HTR-8/SVneo (cell line): ENCODE data around the gene EPB41L2.
A peak's percentile ranks its signal among the peaks of the same experiment; 100 is the strongest.

ENCODE experiments used
- DNase-seq: peaks from one replicate; pipeline ENCODE4 v3.0.0; 2011; ENCODE audit warnings: low spot score, mixed read lengths; ENCODE audit not compliant: insufficient read length
- FAIRE-seq: peaks from 2 replicates; lab custom pipeline; 2011; peaks lifted over from hg19 to GRCh38; lab: Jason Lieb, UNC

Gene EPB41L2

DNA sequence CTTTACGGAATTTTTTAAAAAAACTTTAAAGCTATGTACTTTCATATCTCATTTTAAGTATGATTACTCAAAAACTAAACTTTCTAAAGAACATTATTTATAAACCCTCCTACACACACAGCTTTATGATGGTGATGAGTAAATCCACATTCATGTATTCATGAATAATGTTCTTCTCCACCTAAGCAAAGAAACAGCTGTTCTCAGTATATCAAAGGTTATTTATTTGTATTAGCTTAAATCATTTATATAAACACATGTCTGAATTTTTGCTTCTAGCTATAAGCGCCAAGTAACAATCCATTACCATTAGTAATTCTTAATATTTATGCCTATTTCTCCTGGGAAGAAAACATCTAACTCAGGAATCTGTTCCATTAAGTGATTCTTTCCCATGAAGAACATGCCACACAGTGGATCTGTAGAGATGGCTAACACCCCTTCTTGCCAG, 172.5 kb downstream of the EPB41L2 start:
- DNase-seq (no peak), FAIRE-seq (no peak)

DNA sequence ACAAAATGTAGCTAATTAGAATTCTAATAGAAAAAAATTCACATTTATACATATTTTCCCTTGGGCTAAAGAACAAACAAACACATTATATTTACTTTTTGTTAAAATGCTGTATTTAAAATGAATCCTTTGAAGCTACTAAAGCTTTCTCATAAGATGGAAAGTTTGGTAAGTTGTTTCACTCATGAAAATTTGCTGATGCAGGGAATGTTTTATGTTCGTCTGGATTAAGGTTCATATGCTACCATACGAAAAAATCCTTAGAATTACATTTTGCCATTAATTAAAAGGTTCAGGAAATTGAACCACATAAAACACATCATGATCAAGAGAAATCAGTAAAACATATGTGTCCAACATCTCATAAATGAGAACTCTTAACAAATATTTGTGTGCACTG, 173.6 kb downstream of the EPB41L2 start:
- FAIRE-seq (no peak), DNase-seq (no peak)

DNA sequence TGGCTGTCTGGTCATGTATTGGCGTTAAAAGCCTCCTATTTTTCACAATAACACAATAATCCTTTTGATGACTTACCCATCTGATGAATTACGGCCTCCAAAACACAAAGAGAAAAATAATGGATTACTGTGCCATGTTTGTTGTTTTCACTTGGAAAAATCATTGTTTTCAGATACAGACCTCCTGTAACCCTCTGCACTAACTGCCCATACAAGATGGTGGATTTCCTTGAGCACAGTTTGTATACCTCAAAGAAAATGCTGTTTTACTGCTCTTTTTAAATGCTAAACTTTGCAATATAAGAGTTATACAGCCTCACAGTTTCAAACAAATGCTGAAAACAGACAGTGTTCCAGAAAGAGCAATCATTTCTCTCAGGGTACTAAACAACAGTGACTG, 174.8 kb downstream of the EPB41L2 start:
- DNase-seq (no peak), FAIRE-seq (no peak)

DNA sequence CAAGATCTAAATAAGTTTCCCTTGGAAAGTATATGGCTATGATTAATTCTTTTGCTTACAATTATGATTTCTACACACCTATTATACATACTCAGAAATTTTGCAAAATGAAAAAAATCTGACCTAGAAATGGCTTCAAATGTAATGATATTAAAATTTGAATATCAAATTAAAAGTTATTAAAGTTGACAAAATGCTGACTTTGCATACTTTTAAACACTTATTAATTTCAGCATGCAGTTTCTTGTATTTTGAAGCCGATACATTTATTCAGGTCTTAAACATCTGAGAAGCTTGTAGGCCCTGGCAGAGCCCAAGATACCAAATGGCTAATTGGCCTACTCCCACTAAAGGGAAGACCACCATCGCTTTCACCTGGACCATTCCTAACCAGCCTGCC, 176.1 kb downstream of the EPB41L2 start:
- FAIRE-seq (no peak), DNase-seq (no peak)

DNA sequence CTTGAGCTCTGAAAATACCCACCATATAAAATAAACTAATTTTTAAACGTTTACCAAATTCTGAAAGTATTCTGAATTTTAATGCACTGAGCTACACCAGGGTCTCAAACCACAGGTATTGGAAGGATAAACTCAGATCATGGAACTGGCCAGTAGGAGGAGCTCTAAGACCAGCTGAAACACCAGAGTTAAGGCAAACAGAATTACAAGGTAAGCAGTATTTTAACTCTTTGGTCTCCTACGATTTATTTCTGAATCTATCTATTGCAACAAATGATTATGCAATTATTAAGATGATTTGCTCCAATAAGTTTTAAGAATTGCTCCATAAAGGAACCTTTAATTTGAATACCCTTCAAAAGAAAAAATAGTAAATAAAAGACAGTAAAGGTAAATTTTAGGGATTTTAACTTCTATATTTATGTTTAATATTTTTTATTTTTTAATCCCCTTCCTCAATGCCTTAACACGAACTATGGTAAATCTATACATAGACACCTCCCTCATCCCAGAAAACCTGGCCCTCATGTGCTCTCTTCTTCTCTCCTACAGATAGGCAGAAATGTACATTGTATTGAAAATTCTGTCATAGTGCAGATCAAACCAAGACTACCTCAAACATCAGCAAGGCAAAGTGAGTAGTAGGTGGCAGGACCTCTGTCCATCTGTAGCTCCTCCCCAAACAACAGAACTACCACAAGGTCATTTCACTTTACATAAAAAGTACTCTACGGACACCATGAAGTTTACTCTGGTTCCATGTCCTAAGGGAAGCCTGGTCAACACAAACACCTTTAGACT, 177.5 kb downstream of the EPB41L2 start:
- FAIRE-seq (no peak), DNase-seq (peak; percentile 71)

DNA sequence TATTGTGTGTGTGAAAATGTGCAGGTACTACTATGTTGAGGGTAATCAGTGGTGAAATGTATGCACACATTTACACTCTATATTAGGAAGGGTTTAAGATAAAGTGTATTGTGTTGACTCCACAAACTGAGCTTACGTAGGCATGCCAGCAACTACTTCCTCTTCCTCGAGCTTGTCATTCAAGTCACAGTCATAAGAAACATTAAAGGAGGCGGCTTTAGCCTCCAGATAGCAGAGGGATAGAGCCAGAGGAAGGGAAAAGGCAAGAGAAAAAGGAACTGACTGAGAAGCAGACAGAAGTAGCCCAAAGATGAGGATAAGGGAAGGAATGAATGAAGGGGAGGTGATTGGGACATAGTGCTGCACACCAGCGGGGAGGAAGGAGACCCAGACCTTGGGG, 180.7 kb downstream of the EPB41L2 start:
- FAIRE-seq (no peak), DNase-seq (no peak)

DNA sequence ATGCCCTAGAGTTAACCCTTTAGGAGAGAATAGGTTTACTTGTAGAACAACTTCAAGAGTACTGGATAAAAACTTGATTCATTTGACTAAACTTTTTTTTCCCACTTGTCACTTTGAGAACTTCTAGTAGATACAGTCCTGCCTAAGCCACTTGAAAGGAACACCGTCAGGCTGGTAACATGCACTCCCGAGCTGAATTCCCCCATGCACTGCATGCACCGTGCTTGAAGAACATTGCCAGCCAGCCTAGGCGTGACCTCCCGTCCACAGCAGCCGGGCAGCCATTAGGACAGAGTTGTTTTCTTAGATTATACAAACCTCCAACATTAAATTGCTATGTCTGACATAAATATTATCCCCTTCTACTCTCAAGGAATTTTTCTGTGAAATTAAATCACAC, 183.2 kb downstream of the EPB41L2 start:
- FAIRE-seq (peak; percentile 51), DNase-seq (no peak)

DNA sequence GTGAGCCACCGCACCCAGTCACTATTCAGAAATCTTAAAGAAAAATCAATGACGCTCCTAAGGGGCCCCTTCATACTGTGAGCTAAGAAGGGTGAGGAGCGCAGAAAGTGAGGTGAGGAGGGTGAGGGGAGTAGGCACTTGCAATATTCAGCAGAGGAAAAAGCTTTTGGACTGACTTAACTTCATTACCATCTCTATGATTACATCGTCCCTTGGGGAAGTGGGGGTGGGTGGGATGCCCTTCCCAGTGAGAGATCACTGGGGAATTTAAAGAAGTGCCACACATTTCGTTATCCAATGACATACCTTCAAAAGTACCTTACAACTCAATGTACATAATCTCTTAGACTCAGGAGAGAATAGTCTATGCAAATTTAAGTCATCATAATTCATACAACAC, 189.3 kb downstream of the EPB41L2 start:
- DNase-seq (no peak), FAIRE-seq (no peak)

DNA sequence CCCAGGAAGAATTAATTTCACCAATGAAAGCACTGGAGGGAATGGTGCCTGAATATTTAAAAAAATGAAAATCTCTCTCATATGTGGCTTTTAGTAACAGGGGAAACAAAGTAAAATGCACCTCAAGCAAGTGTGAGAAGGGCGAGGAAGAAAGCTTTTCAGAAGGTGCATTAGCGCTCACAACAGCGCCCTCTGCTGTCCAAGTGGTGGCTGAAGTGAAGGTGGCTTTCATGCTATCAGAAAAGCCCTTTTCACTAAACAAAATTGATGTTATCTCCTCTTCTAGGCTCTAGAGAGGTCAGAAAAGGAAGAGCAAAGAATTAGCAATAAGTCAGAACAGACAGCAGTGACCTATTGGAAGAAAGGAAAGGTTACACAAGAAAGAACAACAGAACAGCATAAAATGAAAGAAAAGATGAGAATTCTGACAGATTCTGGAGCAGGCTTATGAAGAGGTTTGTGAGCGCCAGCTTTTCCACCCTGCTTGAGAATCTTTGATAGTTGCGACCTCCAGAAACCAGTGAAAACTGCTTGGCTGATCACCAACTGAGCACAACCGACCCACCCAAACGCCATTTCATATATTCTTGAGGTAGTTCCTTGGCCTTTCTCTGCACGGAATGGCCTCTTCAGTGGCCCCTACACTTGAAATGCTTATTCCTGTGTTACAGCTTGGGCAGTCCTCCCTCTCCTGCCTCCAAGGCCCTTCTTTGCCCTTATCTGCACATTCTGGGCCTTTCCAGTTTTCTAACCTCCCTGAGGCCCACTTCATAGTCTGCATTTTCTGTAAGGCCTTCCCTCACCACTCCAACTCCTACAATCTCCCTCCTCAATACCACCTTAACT, 190.6 kb downstream of the EPB41L2 start:
- peak; percentile 42 for DNase-seq
- peak; percentile 74 for FAIRE-seq

DNA sequence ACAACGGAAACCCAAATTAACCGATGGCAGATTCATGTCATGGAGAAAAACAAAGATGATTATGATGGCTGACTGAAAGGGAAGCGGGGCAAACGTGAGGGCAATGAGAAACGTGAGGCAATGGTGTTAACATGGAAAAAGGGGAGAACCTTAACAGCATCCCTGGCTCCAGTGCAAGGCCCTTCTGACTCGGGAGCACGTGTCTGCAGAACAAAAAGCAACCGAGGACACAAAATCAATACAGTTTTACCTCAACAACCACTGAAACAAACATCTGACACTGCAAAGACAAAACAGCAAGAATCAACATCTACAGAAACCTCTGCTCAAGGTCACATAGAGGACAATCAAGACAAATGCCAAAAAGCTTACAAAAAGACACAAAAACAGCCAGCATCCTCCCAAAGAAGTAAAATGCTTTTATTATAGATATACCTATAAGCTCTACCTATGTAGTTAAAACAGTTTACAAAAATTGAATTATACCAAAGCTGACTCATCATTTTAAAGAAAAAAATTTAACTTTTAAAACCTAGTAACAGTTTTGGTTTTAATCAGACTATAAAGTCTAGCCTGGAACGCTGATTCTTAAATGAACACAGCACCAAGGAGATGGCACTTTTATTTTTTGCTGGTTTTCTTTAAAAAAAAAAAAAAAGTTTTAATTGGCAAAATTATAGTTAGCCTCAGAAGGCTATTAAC, 192.7 kb downstream of the EPB41L2 start:
- no peak for DNase-seq
- no peak for FAIRE-seq

DNA sequence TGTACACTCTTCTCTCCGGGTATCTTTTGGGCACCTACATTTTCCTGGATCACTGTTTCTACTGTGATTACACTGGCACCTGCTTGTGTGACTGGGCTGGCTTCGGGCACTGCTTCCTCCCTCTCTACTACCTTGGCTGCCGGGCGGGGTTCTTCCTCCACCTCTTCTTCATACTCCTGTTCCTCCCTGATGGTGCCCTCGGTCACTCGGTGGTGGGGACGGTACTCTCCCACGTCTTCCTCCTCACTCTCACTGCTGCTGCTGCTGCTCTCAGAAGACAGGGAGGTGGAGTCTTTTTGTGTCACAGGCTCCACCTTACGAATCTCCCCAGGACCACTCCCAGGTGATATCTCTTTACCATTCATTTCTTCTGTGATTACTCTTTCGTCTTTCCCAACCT, 193.4 kb downstream of the EPB41L2 start:
- no peak for DNase-seq
- FAIRE-seq = no peak

DNA sequence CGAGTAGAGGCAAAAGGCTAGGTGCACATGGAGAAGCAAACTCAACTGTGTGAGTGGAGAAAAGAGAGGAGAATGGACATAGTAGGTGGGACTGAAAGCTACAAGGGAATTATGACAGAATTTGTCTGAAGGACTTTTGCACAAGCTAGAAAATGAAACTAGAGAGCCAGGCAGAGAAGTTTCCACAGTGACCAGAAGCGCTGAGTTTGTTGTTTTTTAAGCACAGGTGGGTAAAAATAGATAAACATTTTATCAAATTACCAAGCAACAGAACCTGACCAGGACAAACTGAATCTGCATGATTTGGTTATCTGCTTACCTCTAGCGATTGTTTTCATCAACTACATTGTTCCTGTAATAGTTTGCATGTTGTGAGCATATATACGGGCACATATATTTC, 197.3 kb downstream of the EPB41L2 start:
- no peak for DNase-seq
- no peak for FAIRE-seq

DNA sequence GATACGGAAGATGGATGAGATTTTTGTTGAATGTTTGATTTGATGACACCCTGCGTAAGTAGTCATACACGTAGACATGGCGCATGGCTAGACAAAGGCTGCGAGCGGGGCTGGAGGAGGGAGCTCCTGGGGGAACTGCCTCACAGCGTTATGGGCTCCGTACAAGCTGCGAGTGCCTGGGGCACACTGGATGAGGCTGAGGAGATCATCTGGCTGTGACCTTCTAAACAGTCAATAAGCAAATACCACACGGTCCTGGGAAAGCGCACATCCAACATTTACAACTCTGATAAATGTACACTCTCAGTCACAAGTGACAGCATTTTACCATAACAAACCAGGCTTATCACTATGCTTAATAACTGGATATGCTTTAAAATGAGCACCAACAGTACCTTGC, 198.7 kb downstream of the EPB41L2 start:
- FAIRE-seq = no peak
- DNase-seq = no peak

DNA sequence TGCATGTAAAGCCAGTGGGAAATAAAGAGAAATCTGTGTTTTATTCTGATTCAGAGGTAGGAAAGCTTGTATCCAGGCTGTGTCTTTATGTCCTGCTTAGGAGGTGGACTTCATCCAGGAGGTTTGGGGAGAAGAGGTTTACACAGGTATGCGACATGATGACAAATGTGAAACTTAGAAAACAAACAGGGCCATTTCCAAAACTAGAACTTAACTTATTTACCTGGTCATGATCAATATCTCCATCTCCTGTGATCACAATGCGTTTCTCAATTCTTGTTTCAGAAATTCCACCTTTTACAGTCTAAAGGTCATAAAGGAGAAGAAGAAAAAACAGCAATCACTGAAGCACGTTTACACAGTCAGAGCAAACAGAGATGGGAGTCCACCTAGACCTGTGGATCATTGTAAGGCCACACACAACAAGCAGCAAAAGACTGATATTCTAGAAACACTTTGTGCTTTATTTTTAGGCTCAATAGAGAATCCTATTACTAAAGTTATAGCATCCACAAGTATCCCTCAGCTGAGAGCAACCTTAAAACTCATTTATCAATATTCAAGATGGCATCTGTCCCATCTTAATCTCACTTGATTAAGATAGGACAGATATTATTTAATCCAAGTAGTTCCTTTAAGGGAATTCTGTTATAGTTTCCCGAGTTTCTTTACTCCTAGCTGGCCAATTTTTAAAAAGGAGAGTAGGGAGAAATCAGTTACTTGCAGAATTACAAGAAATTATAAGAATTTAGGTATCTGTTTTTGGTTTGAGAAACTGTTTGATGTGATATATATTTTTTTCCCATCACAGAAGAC, 199.4 kb downstream of the EPB41L2 start:
- no peak for DNase-seq
- FAIRE-seq = no peak

DNA sequence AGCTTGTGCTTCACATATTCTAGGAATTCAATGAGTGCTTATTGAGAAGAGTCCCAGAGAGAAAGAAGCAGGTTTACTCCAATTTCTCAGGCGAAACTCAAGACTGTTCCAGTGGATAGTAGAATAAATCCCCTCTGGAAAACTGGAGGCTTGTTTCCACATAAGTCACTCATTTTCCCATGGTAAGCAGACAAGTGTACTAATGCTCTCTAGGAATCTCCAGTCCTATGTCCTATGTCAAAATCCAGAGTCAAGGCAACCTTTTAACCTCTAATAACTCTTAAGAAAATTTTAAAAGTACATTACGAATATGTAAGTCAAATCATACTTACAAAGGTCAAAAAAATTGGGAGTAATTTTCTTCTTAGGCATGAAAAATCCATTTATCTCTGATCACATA, 200.7 kb downstream of the EPB41L2 start:
- DNase-seq = no peak
- no peak for FAIRE-seq

DNA sequence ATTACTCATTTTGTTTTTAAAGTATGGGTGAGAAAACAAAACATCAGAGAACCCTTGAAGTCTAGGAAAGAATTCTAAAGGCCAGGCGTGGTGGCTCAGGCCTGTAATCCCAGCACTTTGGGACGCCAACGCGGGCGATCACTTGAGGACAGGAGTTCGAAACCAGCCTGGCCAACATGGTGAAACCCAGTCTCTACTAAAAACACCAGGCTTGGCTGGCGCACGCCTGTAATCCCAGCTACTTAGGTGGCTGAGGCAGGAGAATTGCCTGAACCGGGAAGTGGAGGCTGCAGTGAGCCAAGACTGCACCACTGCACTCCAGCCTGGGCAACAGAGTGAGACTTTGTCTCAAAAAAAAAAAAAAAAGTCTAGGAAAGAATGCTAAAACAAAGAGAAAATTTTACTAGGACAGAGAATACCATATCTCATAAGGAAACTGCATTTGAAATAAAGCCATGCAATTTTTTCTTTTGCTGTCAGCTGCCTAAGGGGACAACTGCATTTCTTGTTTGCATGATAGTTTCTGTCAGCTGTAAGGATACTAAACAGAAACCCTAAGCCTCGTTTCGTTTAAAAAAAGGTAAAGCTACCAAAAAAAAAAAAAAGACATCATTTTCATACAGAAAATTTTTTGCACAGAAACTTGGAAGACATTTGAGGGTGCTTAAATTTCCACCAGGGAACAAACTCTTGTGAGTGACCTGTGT, 203.7 kb downstream of the EPB41L2 start:
- FAIRE-seq = no peak
- no peak for DNase-seq

DNA sequence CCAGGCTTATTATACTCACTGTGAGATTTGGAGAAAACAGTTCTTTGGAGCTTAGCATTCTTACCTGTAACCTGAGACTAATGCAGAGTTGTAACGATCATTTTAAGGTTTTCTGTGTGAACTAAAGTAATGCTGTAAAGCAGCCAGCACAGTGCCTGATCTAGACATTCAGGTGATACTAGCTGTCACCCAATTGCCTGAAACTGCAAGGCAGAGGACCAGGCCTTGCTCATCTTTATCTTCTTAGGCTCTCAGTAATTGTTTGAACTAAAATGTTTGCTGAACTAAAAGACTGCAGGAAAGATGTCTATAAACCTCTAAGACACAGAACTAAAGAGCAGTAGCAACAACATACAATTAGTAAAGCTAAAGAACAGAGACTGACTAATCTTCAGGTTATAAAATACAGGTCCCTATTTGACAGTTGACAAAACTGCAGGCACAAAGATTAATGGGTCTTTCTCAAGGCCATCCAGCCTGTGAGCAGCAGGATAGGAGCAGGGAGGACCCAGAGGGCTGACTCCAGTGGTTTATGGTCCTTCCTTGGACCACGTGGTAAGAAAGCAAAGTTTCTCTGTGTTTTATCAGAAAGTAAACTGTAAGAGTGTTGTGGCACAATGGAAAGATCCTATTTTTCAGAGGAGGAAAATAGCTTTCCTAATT, 204.4 kb downstream of the EPB41L2 start:
- DNase-seq = no peak
- no peak for FAIRE-seq

DNA sequence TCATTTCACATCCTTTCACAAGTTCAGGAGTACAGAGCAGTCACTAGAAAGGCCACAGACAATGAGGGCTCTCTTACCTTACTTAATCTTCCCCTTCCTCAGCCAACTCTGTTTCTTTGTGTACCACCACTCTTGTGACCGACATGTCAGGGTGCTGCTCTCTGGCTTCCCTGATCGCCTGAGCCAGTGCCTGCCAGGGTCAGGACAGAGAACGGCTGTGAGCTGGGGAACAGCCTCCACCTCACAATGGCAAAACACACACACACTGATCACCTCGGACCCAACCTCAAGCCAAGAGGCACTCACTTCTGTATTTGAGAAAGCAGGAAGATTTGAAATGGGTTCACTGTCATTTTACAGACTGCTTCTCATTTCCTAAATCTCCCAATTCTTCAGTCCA, 205.0 kb downstream of the EPB41L2 start:
- DNase-seq (no peak), FAIRE-seq (no peak)
